OCI-LY3 (cell line): ENCODE measurements around the gene ZCCHC14.

ENCODE experiments used
- CTCF ChIP-seq: fragments of 200-600, 300-600 bp; sonication (generic); IDR thresholded peaks from 2 replicates; pipeline ENCODE4 v1.5.1; 2014; ENCODE audit warnings: antibody characterized with exemption, low read length, low read depth
- EZH2phosphoT487 ChIP-seq: fragments of 200-600 bp; shearing (Covaris generic); IDR thresholded peaks from 2 replicates; pipeline ENCODE4 v1.6.1; 2018; ENCODE audit warnings: antibody characterized with exemption, mixed run types, low read depth

GRCh38 chr16:87366930-87367329 lies 125.9 kb downstream of the ZCCHC14 start:
- TF ChIP-seq CTCF: no peak
- no peak for TF ChIP-seq EZH2phosphoT487
